CD4-positive, alpha-beta T cell treated with Interferon gamma for 1 hour (primary cell): ENCODE measurements around the gene TRIM9.

Experiments used
- DNase-seq: peaks from one replicate; pipeline ENCODE4 v3.0.0-alpha.2; 2020

The TRIM9 gene

DNA sequence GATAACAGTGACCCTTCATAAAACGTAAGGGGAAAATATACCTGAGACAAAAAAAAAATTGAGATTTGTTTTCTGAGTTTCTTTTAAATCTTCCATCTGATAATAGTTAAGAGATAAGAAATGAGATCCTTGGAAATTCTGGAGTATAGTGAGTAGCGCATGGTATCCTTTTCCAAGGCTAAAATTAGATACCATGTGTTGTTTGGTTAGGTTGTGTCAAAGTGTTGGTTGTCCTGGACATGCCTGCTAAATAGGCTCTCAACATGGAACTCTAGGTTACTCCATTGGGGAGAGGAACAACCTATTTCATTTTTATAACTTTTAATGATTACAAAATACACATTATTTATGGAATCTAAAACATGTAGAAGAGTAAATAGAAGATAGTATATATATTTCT lies 165.4 kb downstream of the TRIM9 start:
- no peak for DNase-seq

- peak; percentile 36 for DNase-seq
Observed at GRCh38 chr14:50928002-50928635, 166.8 kb downstream of the TRIM9 start.

GRCh38 chr14:50926851-50927386 lies 168.0 kb downstream of the TRIM9 start:
- no peak for DNase-seq
